Epithelial cell of proximal tubule (primary cell): Measurements from ENCODE around the gene EPAS1. TPM values are rescaled to one million over a fixed set of nuclear protein-coding genes. Genes with fewer than 3 reads are reported as not detected.

Experiments used
- DNase-seq: peaks from one replicate; pipeline ENCODE4 v3.0.0-alpha.2; 2011; ENCODE audit warnings: low read depth
- H3K4me3 ChIP-seq: 2 replicates; pipeline ENCODE4 v1.5.1; 2011; ENCODE audit warnings: low read depth, mild to moderate bottlenecking, low read length
- CTCF ChIP-seq: conservative IDR thresholded peaks from 2 replicates; pipeline ENCODE4 v1.5.1; 2012; ENCODE audit warnings: low read depth, mild to moderate bottlenecking, low read length
- total RNA-seq: library from RNA; depleted of rRNA; stranded (reverse); fragments of >200 nt; gene quantifications from 2 replicates; pipeline ENCODE4 v1.2.3, GENCODE V29; 2015

The EPAS1 gene
- total RNA-seq, 1 donor from 2014 or later, result 33.8 TPM

GRCh38 chr2:46266134-46266533 lies 31.1 kb upstream of the EPAS1 start:
- no peak for DNase-seq
- H3K4me3 ChIP-seq, result no peak overlapping the region
- TF ChIP-seq CTCF, result no peak

GRCh38 chr2:46267616-46268015 lies 29.6 kb upstream of the EPAS1 start:
- no peak for TF ChIP-seq CTCF
- no peak for DNase-seq
- H3K4me3 ChIP-seq, result no peak overlapping the region

- no peak for TF ChIP-seq CTCF
- DNase-seq, result no peak
These were observed 29.0 kb upstream of the EPAS1 start for GRCh38 chr2:46268196-46268595.

GRCh38 chr2:46269001-46269400 lies 28.2 kb upstream of the EPAS1 start:
- H3K4me3 ChIP-seq, result no peak overlapping the region
- DNase-seq, result no peak
- TF ChIP-seq CTCF, result no peak

More at GRCh38 chr2:46268196-46268595, 29.0 kb upstream of the EPAS1 start:
- H3K4me3 ChIP-seq, result no peak overlapping the region

- no peak overlapping the region for H3K4me3 ChIP-seq
- DNase-seq, result no peak
- no peak for TF ChIP-seq CTCF
These were observed 27.5 kb upstream of the EPAS1 start for GRCh38 chr2:46269544-46270273.

- TF ChIP-seq CTCF, result no peak
- DNase-seq, result no peak
- H3K4me3 ChIP-seq, result no peak overlapping the region
These were observed 26.8 kb upstream of the EPAS1 start for GRCh38 chr2:46270384-46270783.
